Measurements from ENCODE around the gene TYROBP. TPM values are rescaled to one million over a fixed set of nuclear protein-coding genes. Genes with fewer than 3 reads are reported as not detected.
"Not testable (repeated sequence)": the region's sequence is repeated elsewhere in the genome, so short reads cannot be mapped to it uniquely, and the experiment has no call there.

Gene TYROBP
- 10 to 100 TPM in 3 of 4 donors, 1 to 10 TPM in 1; 4.5 to 95.9 (median 33.8) TPM for total RNA-seq

DNA sequence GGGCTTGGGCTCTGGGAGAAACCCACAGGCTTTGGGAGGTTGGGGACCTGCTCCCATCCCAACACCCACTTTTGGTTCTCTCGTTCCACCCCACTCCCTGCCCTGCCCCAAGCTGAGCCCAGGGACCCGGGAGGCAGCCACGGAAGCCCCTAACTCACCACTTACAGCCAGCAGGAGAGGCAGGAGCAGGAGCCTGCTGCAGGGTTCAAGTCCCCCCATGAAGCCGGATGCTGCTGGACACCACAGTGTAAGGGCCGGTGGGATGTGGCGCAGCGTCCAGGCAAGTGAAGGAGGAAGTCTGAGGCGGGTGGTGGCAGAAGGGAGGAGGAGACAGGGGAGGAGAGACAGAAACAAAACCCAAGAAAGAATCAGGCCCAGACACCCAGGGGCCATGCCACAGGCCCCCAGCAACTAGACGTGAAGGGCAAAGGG is at the start of gene TYROBP:
Gene TYROBP, minus strand, starts transcription at position 286 of the 432 bp plus-strand sequence. Its CDS starts 67 bp downstream, at position 219.
- Histone ChIP-seq H3K36me3 (no peaks in the 10 kb centered on the region), H3K27ac (peak within 1 kb of the TSS; percentile 27 to 73 (median 54)), H3K4me1 (peaks cover 5 to 29% (median 17%) of the 10 kb centered on the region in 3 donors), H3K4me3 (peak within 1 kb of the TSS in 3 of 4 donors; percentile 10 to 50 (median 34)), H3K9me3 (no peaks in the 10 kb centered on the region), H3K27me3 (no peaks in the 10 kb centered on the region)
- DNase-seq = no peak
- intact Hi-C loops (cut with DNase I) = no loop called here
- 60 to 79% methylated on average over 4 to 7 of the region's 9 CpGs for WGBS, 2 donors
- TF ChIP-seq POLR2A (IDR thresholded peaks at IDR 0.05) = peak in 2 of 4 donors; percentile 26 to 53
- TF ChIP-seq, protein P1, sequence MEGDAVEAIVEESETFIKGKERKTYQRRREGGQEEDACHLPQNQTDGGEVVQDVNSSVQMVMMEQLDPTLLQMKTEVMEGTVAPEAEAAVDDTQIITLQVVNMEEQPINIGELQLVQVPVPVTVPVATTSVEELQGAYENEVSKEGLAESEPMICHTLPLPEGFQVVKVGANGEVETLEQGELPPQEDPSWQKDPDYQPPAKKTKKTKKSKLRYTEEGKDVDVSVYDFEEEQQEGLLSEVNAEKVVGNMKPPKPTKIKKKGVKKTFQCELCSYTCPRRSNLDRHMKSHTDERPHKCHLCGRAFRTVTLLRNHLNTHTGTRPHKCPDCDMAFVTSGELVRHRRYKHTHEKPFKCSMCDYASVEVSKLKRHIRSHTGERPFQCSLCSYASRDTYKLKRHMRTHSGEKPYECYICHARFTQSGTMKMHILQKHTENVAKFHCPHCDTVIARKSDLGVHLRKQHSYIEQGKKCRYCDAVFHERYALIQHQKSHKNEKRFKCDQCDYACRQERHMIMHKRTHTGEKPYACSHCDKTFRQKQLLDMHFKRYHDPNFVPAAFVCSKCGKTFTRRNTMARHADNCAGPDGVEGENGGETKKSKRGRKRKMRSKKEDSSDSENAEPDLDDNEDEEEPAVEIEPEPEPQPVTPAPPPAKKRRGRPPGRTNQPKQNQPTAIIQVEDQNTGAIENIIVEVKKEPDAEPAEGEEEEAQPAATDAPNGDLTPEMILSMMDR (IDR thresholded peaks at IDR 0.05) = no peak

GRCh38 chr19:35957411-35957810 is 49.3 kb upstream of the TYROBP start:
- H3K4me3 ChIP-seq; intact Hi-C loops (cut with DNase I); DNase-seq; H3K9me3 ChIP-seq; H3K36me3 ChIP-seq; H3K27ac ChIP-seq: not testable (repeated sequence)
- H3K4me1 ChIP-seq = peaks cover 9 to 18% (median 11%) of the 10 kb centered on the region in 3 donors
- peaks cover 0 to 62% (median 7%) of the 10 kb centered on the region in 4 donors for H3K27me3 ChIP-seq
- 80 to 84% methylated on average over 8 of the region's 8 CpGs for WGBS, 2 donors

- 57 to 73% methylated on average over 6 of the region's 6 CpGs for WGBS, 2 donors
- intact Hi-C loops (cut with DNase I) = no loop called here
- DNase-seq = no peak
- Histone ChIP-seq H3K27me3 (peaks cover 0 to 48% (median 7%) of the 10 kb centered on the region in 4 donors), H3K36me3 (no peaks in the 10 kb centered on the region), H3K4me1 (peaks cover 9 to 18% (median 11%) of the 10 kb centered on the region in 3 donors), H3K9me3 (no peaks in the 10 kb centered on the region), H3K27ac (no peak overlapping the region), H3K4me3 (no peak overlapping the region)
- no peak for TF ChIP-seq POLR2A (IDR thresholded peaks at IDR 0.05)
- TF ChIP-seq, protein P1 (IDR thresholded peaks at IDR 0.05) = no peak
Observed at GRCh38 chr19:35955881-35956634, 48.0 kb upstream of the TYROBP start.

DNA sequence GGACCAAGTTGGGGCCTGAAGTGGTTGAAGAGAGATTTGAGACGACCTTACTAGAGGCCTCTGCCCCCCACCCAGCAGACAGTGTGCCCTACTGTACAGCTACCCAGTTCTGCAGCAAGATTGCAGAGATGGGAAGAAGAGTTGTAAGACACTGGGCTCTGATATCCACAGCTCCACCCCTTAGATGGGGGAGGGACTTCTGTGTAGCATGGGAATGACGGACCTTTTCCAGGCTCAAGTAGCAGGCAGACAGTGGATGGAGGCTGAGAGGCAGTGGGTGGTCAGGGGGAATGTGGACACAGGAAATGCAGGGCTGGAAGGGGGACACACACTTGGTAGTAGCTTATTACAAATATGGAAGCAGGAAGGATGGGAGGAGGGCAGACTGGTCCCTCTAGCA is 41.0 kb upstream of the TYROBP start:
- Histone ChIP-seq H3K9me3 (no peaks in the 10 kb centered on the region), H3K4me3 (no peak overlapping the region), H3K27ac (no peak overlapping the region), H3K4me1 (peaks cover 0 to 4% (median 0%) of the 10 kb centered on the region in 3 donors), H3K27me3 (peaks cover 0 to 7% (median 0%) of the 10 kb centered on the region in 4 donors), H3K36me3 (peaks cover 0 to 14% (median 0%) of the 10 kb centered on the region in 3 donors)
- intact Hi-C loops (cut with DNase I) = no loop called here
- WGBS, 2 donors = 25 to 31% methylated on average over 1 to 2 of the region's 2 CpGs
- TF ChIP-seq, protein P1 (IDR thresholded peaks at IDR 0.05) = no peak
- no peak for TF ChIP-seq POLR2A (IDR thresholded peaks at IDR 0.05)
- DNase-seq = no peak

DNA sequence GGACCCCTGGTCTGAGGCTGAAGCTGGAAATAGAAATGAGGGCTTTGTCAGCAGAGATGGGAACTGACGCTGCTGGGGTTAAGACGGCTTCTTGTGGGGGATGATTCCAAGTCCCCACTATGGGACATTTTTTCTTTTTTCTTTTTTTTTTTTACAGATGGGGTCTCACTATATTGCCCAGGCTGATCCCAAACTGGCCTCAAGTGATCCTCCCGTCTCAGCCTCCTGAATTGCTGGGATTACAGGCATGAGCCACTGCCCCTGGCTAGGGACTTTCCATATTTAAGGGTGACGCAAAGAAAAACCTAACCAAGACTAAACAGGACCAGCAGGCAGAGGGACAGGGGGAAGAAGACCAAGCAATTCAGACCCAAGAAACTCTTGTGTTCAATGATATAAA is 38.1 kb upstream of the TYROBP start:
- peaks cover 0 to 42% (median 0%) of the 10 kb centered on the region in 3 donors for H3K36me3 ChIP-seq
- no peaks in the 10 kb centered on the region for H3K9me3 ChIP-seq
- 73 to 94% methylated on average over 3 to 4 of the region's 4 CpGs for WGBS, 2 donors
- DNase-seq = no peak
- no peaks in the 10 kb centered on the region for H3K27me3 ChIP-seq
- H3K4me1 ChIP-seq = no peaks in the 10 kb centered on the region
- intact Hi-C loops (cut with DNase I) = no loop called here
- H3K4me3 ChIP-seq = no peak overlapping the region
- TF ChIP-seq, protein P1 (IDR thresholded peaks at IDR 0.05) = no peak
- TF ChIP-seq POLR2A (IDR thresholded peaks at IDR 0.05) = no peak
- no peak overlapping the region for H3K27ac ChIP-seq

Data from esophagus squamous epithelium (tissue), 5 donors.